Measurements from ENCODE around the gene TMTC2.

The TMTC2 gene

GRCh38 chr12:82682851-82683261, 3.9 kb upstream of the TMTC2 start:
- ATAC-seq: no peak
- DNase-seq: no peak

GRCh38 chr12:82685790-82686167, 927 bp upstream of the TMTC2 start:
- peak; percentile 92 for DNase-seq
- peak; percentile 82 for ATAC-seq

- peak; percentile 52 for ATAC-seq
- DNase-seq: peak; percentile 58
Observed at GRCh38 chr12:82687021-82688011, 610 bp downstream of the TMTC2 start.

- DNase-seq (peak; percentile 5), ATAC-seq (no peak)
Observed at GRCh38 chr12:82688035-82688501, 1.4 kb downstream of the TMTC2 start.

- ATAC-seq: no peak
- no peak for DNase-seq
Observed at GRCh38 chr12:82688596-82688995, 1.9 kb downstream of the TMTC2 start.

GRCh38 chr12:82690006-82690405, 3.3 kb downstream of the TMTC2 start:
- DNase-seq (no peak), ATAC-seq (no peak)

- ATAC-seq: no peak
- DNase-seq: no peak
Observed at GRCh38 chr12:82691513-82691912, 4.8 kb downstream of the TMTC2 start.

- ATAC-seq: no peak
- DNase-seq: no peak
Observed at GRCh38 chr12:82694276-82694675, 7.6 kb downstream of the TMTC2 start.

GRCh38 chr12:82694970-82695369, 8.3 kb downstream of the TMTC2 start:
- no peak for DNase-seq
- ATAC-seq: no peak

GRCh38 chr12:82695531-82695930, 8.8 kb downstream of the TMTC2 start:
- ATAC-seq (no peak), DNase-seq (no peak)

GRCh38 chr12:82696543-82696942, 9.8 kb downstream of the TMTC2 start:
- DNase-seq (no peak), ATAC-seq (no peak)

GRCh38 chr12:82698708-82699564, 12.2 kb downstream of the TMTC2 start:
- ATAC-seq (no peak), DNase-seq (no peak)

GRCh38 chr12:82705774-82706173, 19.1 kb downstream of the TMTC2 start:
- DNase-seq (no peak), ATAC-seq (no peak)

GRCh38 chr12:82708061-82708879, 21.6 kb downstream of the TMTC2 start:
- no peak for ATAC-seq
- no peak for DNase-seq

GRCh38 chr12:82709794-82710355, 23.2 kb downstream of the TMTC2 start:
- DNase-seq: no peak
- ATAC-seq: no peak

GRCh38 chr12:82710741-82711140, 24.0 kb downstream of the TMTC2 start:
- ATAC-seq: no peak
- no peak for DNase-seq

- DNase-seq (no peak), ATAC-seq (no peak)
Observed at GRCh38 chr12:82714427-82714826, 27.7 kb downstream of the TMTC2 start.

- ATAC-seq (no peak), DNase-seq (no peak)
Observed at GRCh38 chr12:82721726-82722125, 35.0 kb downstream of the TMTC2 start.

GRCh38 chr12:82723093-82723492, 36.4 kb downstream of the TMTC2 start:
- ATAC-seq: peak; percentile 84
- DNase-seq: no peak

- ATAC-seq (no peak), DNase-seq (no peak)
Observed at GRCh38 chr12:82723891-82724290, 37.2 kb downstream of the TMTC2 start.

- ATAC-seq (no peak), DNase-seq (no peak)
Observed at GRCh38 chr12:82725741-82726140, 39.0 kb downstream of the TMTC2 start.

- DNase-seq: no peak
- no peak for ATAC-seq
Observed at GRCh38 chr12:82727886-82728285, 41.2 kb downstream of the TMTC2 start.
